PC-3 (cell line): ENCODE measurements around the gene ABCC9. TPM values are rescaled to one million over a fixed set of nuclear protein-coding genes. Genes with fewer than 3 reads are reported as not detected.

Source experiments
- ATAC-seq: fragments of 200-7000 bp; cut with Tn5 transposase; 2 replicates; pipeline ENCODE4 v1.9.1; 2020; ENCODE audit warnings: mild to moderate bottlenecking, moderate library complexity
- BruUV-seq: library from RNA; stranded (reverse); fragments of 400-500 nt; replicated peaks from 2 replicates; lab custom pipeline; 2021; lab: Mats Ljungman, UMichigan
- CTCF ChIA-PET: fragments of 300-600 bp; sonication (Branson Sonifier 250); formaldehyde crosslinking; loops from one replicate; lab custom pipeline; 2022; ENCODE audit warnings: antibody characterized with exemption; lab: Charles Lee
- POLR2A ChIA-PET: fragments of 300-600 bp; sonication (Branson Sonifier 250); formaldehyde crosslinking; loops from one replicate; lab custom pipeline; 2022; ENCODE audit warnings: antibody characterized with exemption; ENCODE audit not compliant: unreplicated experiment; lab: Charles Lee
- DNase-seq: peaks from one replicate; pipeline ENCODE4 v3.0.0-alpha.2; 2015
- H2AFZ ChIP-seq: fragments of 300-600 bp; sonication (generic); 2 replicates; pipeline ENCODE4 v1.6.0; 2016; ENCODE audit warnings: antibody characterized with exemption, low read length
- H3F3A ChIP-seq: fragments of 300-600 bp; sonication (generic); one replicate; pipeline ENCODE4 v1.6.0; 2017; ENCODE audit warnings: antibody characterized with exemption, low read length, control low read depth, mild to moderate bottlenecking; ENCODE audit not compliant: unreplicated experiment
- H3K27ac ChIP-seq: fragments of 300-600 bp; sonication (generic); 2 replicates; pipeline ENCODE4 v1.5.1; 2016; ENCODE audit warnings: mild to moderate bottlenecking, low read length
- H3K27me3 ChIP-seq: fragments of 300-600 bp; sonication (generic); 2 replicates; pipeline ENCODE4 v1.6.1; 2016; ENCODE audit warnings: low read length, mixed read lengths
- H3K36me3 ChIP-seq: fragments of 300-600 bp; sonication (generic); 2 replicates; pipeline ENCODE4 v1.6.1; 2016; ENCODE audit warnings: low read depth, mixed run types, low read length, mixed read lengths
- H3K4me1 ChIP-seq: fragments of 300-600 bp; sonication (generic); 2 replicates; pipeline ENCODE4 v1.5.1; 2016; ENCODE audit warnings: low read length; ENCODE audit not compliant: insufficient read depth
- H3K4me2 ChIP-seq: fragments of 300-600 bp; sonication (generic); 2 replicates; pipeline ENCODE4 v1.6.0; 2016; ENCODE audit warnings: low read length
- H3K4me3 ChIP-seq: fragments of 300-600 bp; sonication (generic); 2 replicates; pipeline ENCODE4 v1.5.1; 2016; ENCODE audit warnings: mild to moderate bottlenecking, low read length, mixed read lengths
- H3K79me2 ChIP-seq: fragments of 300-600 bp; sonication (generic); 2 replicates; pipeline ENCODE4 v1.6.1; 2017; ENCODE audit warnings: low read length, mixed read lengths
- H3K9ac ChIP-seq: fragments of 300-600 bp; sonication (generic); 2 replicates; pipeline ENCODE4 v1.6.0; 2016; ENCODE audit warnings: mild to moderate bottlenecking, low read length
- H3K9me2 ChIP-seq: fragments of 300-600 bp; sonication (generic); replicated peaks from 2 replicates; pipeline ENCODE4 v1.6.1; 2016; ENCODE audit warnings: mixed run types, low read length, mixed read lengths
- H3K9me3 ChIP-seq: fragments of 300-600 bp; sonication (generic); 2 replicates; pipeline ENCODE4 v1.6.1; 2016; ENCODE audit warnings: low read length, mixed read lengths
- H4K20me1 ChIP-seq: fragments of 300-600 bp; sonication (generic); 2 replicates; pipeline ENCODE4 v1.6.1; 2016; ENCODE audit warnings: low read length, mixed read lengths
- CTCF ChIP-seq: fragments of 300-600 bp; sonication (generic); conservative IDR thresholded peaks from 2 replicates; pipeline ENCODE4 v1.5.1; 2017; ENCODE audit warnings: antibody characterized with exemption, low read depth, mild to moderate bottlenecking, low read length
- EZH2 ChIP-seq: fragments of 300-600 bp; sonication (generic); IDR thresholded peaks from one replicate; pipeline ENCODE4 v1.6.1; 2017; ENCODE audit warnings: antibody characterized with exemption, mild to moderate bottlenecking, low read length; ENCODE audit not compliant: unreplicated experiment
- EZH2phosphoT487 ChIP-seq: fragments of 300-600 bp; sonication (generic); IDR thresholded peaks from 2 replicates; pipeline ENCODE4 v1.6.1; 2018; ENCODE audit warnings: mild to moderate bottlenecking, antibody characterized with exemption, low read length, borderline replicate concordance
- intact Hi-C: fragments of 100-400 bp; cut with micrococcal nuclease; formaldehyde crosslinking; loops from 2 replicates; pipeline ENCODE4 v1.9.0; 2023
- total RNA-seq: library from RNA; depleted of rRNA; stranded (reverse); fragments of >200 nt; gene quantifications from 2 replicates; pipeline ENCODE4 v1.2.3, GENCODE V29; 2014

ABCC9 gene
- total RNA-seq, 1 experiment from 2014 or later: 0.33 TPM

DNA sequence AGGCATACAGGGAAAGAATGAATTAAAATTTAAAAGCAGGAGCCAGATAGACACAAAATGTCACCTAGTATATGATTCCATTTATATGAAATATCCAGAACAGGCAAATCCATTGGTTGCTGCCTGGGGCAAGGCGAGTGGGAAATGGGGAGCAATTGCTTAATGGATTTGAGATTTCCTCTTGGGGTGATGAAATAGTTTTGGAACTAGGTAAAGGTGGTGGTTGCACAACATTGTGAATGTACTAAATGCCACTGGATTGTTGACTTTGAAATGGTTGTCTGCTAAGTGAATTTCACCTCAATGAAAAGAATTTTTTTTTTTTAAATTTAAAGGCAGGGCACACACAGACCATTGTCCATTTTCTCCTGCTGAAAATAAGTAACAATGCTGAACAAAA lies 61.9 kb downstream of the ABCC9 start:
- H3K27me3 ChIP-seq: no peaks in the 10 kb centered on the region
- DNase-seq (no peak), ATAC-seq (no peak)
- H3K27ac ChIP-seq: no peak overlapping the region
- H3K9me2 ChIP-seq: no peaks in the 10 kb centered on the region
- no peaks in the 10 kb centered on the region for H4K20me1 ChIP-seq
- no TSS peak for BruUV-seq
- H3K36me3 ChIP-seq: no peaks in the 10 kb centered on the region
- ChIA-PET POLR2A (no interaction called here), CTCF (no interaction called here)
- H3K9ac ChIP-seq: no peak overlapping the region
- H3K9me3 ChIP-seq: no peaks in the 10 kb centered on the region
- H3K4me1 ChIP-seq: no peaks in the 10 kb centered on the region
- H3K4me2 ChIP-seq: no peak overlapping the region
- TF ChIP-seq EZH2phosphoT487 (no peak), CTCF (no peak)
- intact Hi-C loops: no loop called here
- no peaks in the 10 kb centered on the region for H3K79me2 ChIP-seq
- no peak overlapping the region for H3K4me3 ChIP-seq
- no peaks in the 10 kb centered on the region for H3F3A ChIP-seq
- no peak overlapping the region for H2AFZ ChIP-seq

DNA sequence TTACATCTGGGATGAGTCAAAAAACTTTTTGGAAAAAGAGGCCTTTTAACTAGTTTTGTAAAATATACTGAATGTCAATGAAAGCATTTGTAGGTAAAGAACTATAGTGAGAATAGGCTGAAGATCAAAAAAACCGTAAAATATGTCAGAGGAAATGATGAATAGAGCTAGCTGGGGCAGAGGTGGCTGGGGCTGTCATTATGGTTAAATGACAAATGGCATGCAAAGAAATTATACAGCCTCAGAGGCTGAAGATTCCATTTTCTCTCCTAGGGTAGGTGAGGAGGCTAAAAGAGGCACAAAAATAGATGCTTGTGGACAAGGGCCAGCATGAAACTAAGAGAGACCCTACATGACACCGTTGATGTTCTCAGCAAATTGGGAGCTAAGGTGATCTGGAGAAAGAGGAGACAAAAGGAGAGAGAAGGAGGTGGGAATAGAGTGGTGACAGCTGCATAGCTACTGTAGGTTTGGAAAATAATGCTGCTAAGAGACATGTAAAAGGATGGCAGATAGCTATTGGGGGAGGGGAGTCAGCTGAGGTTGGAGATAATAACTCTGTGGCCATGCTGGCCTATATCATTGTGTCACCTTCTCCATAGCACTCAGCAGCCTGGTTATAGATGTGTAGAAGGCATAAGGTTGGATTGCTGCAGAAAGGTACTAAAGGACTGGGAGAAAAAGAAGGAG lies 63.8 kb downstream of the ABCC9 start:
- H2AFZ ChIP-seq: no peak overlapping the region
- no peaks in the 10 kb centered on the region for H3K9me2 ChIP-seq
- TF ChIP-seq CTCF (no peak), EZH2phosphoT487 (no peak), EZH2 (no peak)
- intact Hi-C loops: no loop called here
- H3K4me1 ChIP-seq: no peaks in the 10 kb centered on the region
- H3K9me3 ChIP-seq: no peaks in the 10 kb centered on the region
- H3K36me3 ChIP-seq: no peaks in the 10 kb centered on the region
- no peak for DNase-seq
- no TSS peak for BruUV-seq
- no peaks in the 10 kb centered on the region for H4K20me1 ChIP-seq
- H3K4me3 ChIP-seq: no peak overlapping the region
- H3F3A ChIP-seq: no peaks in the 10 kb centered on the region
- no peaks in the 10 kb centered on the region for H3K27me3 ChIP-seq
- peak; percentile 29; the same call in 1 of the 2 replicates for ATAC-seq
- H3K9ac ChIP-seq: no peak overlapping the region
- ChIA-PET CTCF (no interaction called here), POLR2A (interaction anchor here (0.6 kb wide), 1 partner anchor 144 kb away, joined by 5 read pairs; no protein-coding TSS in a partner anchor)
- H3K27ac ChIP-seq: no peak overlapping the region
- no peaks in the 10 kb centered on the region for H3K79me2 ChIP-seq
- no peak overlapping the region for H3K4me2 ChIP-seq

GRCh38 chr12:21865846-21866245 lies 75.4 kb downstream of the ABCC9 start:
- ChIA-PET CTCF (no interaction called here), POLR2A (no interaction called here)
- no peak overlapping the region for H3K4me2 ChIP-seq
- H3K4me3 ChIP-seq: no peak overlapping the region
- no TSS peak for BruUV-seq
- intact Hi-C loops: no loop called here
- no peaks in the 10 kb centered on the region for H3K9me3 ChIP-seq
- DNase-seq: no peak
- no peak for TF ChIP-seq EZH2
- no peak for TF ChIP-seq EZH2phosphoT487
- no peak for TF ChIP-seq CTCF
- no peak overlapping the region for H3K27ac ChIP-seq
- ATAC-seq: no peak
- no peaks in the 10 kb centered on the region for H3K4me1 ChIP-seq
- no peaks in the 10 kb centered on the region for H3K27me3 ChIP-seq
- no peaks in the 10 kb centered on the region for H3K9me2 ChIP-seq
- H3K36me3 ChIP-seq: no peaks in the 10 kb centered on the region
- H3K9ac ChIP-seq: no peak overlapping the region
- no peak overlapping the region for H2AFZ ChIP-seq
- H3K79me2 ChIP-seq: no peaks in the 10 kb centered on the region
- H4K20me1 ChIP-seq: no peaks in the 10 kb centered on the region
- no peaks in the 10 kb centered on the region for H3F3A ChIP-seq
